Erythroblast (primary cell): ENCODE results near the gene APBB2.

Source experiments
- GATA1 ChIP-seq: IDR thresholded peaks from 2 replicates; pipeline ENCODE4 v1.6.1; 2011; ENCODE audit warnings: low read depth, mild to moderate bottlenecking, control low read depth, low read length, moderate library complexity
- POLR2A ChIP-seq: IDR thresholded peaks from 2 replicates; pipeline ENCODE4 v1.6.1; 2011; ENCODE audit warnings: mild to moderate bottlenecking, low read length

GRCh38 chr4:41136456-41136855 is 77.9 kb downstream of the APBB2 start:
- TF ChIP-seq POLR2A (no peak), GATA1 (no peak)
